Astrocyte (in vitro differentiated cells and primary cell): Measurements from ENCODE around the gene CXCL9.

Experiments used
- EZH2 ChIP-seq: IDR thresholded peaks from 2 replicates; pipeline ENCODE4 v1.6.1; 2012; ENCODE audit warnings: mild to moderate bottlenecking, low read length, inconsistent platforms; ENCODE audit not compliant: insufficient read depth
- TF ChIP-seq, protein P1 (sequence below): IDR thresholded peaks from 2 replicates; pipeline ENCODE4 v1.5.1; 2011; ENCODE audit warnings: low read depth, mild to moderate bottlenecking, inconsistent platforms, low read length, moderate library complexity; ENCODE audit not compliant: insufficient read depth

DNA sequence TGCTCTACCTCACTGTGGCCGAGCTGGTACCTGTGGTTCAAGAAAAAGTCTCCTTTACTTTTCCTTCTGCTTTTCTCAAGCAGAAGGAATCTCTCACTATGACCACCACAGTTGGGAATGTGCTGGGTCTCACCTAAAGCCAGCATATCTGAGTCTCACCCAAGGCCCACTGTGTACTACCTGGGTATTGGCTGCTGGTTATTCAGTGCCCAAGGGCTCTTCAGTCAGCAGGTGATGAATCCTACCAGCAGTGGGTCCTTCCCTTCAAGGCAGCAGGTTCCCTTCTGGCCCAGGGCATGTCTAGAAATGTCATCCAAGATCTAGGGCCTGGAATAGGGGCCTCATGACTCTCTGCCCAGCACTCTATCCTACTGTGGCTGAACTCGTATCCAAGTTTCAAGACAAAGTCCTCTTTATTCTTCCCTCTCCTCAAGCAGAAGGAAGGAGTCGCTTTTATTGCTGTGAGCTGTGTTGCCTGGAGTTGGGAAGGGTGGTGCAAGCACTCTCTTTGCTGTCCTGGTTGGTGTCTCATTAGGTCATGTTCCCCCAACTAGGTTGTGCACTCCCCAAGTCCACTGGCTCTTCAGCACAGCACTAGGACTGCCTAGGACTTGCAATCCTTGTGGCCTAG is 9.9 kb upstream of the CXCL9 start:
- TF ChIP-seq EZH2 = no peak
- TF ChIP-seq, protein P1, sequence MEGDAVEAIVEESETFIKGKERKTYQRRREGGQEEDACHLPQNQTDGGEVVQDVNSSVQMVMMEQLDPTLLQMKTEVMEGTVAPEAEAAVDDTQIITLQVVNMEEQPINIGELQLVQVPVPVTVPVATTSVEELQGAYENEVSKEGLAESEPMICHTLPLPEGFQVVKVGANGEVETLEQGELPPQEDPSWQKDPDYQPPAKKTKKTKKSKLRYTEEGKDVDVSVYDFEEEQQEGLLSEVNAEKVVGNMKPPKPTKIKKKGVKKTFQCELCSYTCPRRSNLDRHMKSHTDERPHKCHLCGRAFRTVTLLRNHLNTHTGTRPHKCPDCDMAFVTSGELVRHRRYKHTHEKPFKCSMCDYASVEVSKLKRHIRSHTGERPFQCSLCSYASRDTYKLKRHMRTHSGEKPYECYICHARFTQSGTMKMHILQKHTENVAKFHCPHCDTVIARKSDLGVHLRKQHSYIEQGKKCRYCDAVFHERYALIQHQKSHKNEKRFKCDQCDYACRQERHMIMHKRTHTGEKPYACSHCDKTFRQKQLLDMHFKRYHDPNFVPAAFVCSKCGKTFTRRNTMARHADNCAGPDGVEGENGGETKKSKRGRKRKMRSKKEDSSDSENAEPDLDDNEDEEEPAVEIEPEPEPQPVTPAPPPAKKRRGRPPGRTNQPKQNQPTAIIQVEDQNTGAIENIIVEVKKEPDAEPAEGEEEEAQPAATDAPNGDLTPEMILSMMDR = no peak
